Esophagus squamous epithelium (tissue), 5 donors: ENCODE data around the gene TANGO6. TPM values are rescaled to one million over a fixed set of nuclear protein-coding genes. Genes with fewer than 3 reads are reported as not detected.

Experiments used
- DNase-seq: peaks from one replicate; lab custom pipeline; 2025; lab: John Stamatoyannopoulos, UW
- H3K27ac ChIP-seq, 4 donors: fragments of 200-600 bp; sonication (generic); one replicate each; pipeline ENCODE4 v1.5.1; 2016 to 2019; ENCODE audit warnings: mild to moderate bottlenecking in 1 of 4
- H3K27me3 ChIP-seq, 4 donors: fragments of 200-600 bp; sonication (generic); 1 replicate in 3 of 4; 2 replicates in 1 of 4; pipeline versions ENCODE4 v1.5.1 to v1.6.0; 2017 to 2021; ENCODE audit warnings: antibody characterized with exemption in 1 of 4
- H3K36me3 ChIP-seq, 3 donors: fragments of 200-600 bp; sonication (generic); one replicate each; pipeline ENCODE4 v1.5.1; 2016 to 2019
- H3K4me1 ChIP-seq, 3 donors: fragments of 200-600 bp; sonication (generic); one replicate each; pipeline ENCODE4 v1.5.1; 2017 to 2019
- H3K4me3 ChIP-seq, 4 donors: fragments of 200-600 bp; sonication (generic); 1 replicate in 3 of 4; 2 replicates in 1 of 4; pipeline ENCODE4 v1.5.1; 2016 to 2019; ENCODE audit warnings: mild to moderate bottlenecking in 2 of 4, moderate library complexity in 1 of 4
- H3K9me3 ChIP-seq, 3 donors: fragments of 200-600 bp; sonication (generic); one replicate each; pipeline ENCODE4 v1.5.1; 2016 to 2019
- CTCF ChIP-seq, 6 experiments: fragments of 450-650 bp in 4 of 6; fragments of 200-600 bp in 2 of 6; sonication (generic) in 2 of 6; IDR thresholded peaks; one replicate each; pipeline ENCODE4 v1.5.1; 2016 to 2019; ENCODE audit warnings: antibody characterized with exemption in 6 of 6, mild to moderate bottlenecking in 4 of 6, moderate library complexity in 4 of 6
- POLR2A ChIP-seq, 4 donors: fragments of 450-650 bp; IDR thresholded peaks; one replicate each; pipeline ENCODE4 v1.6.1; 2017; ENCODE audit warnings: antibody characterized with exemption in 4 of 4, mild to moderate bottlenecking in 4 of 4, moderate library complexity in 3 of 4
- WGBS, 2 donors: methylation state at CpG; one replicate each; pipeline ENCODE4 v1.1.5; 2018; 5-methylcytosine and 5-hydroxymethylcytosine counted together
- intact Hi-C: fragments of 100-400 bp; cut with DNase I; formaldehyde crosslinking; loops from one replicate; pipeline ENCODE4 v1.15.0; 2022
- total RNA-seq, 4 donors: library from RNA; depleted of rRNA; stranded (reverse); fragments of >200 nt; gene quantifications; one replicate each; pipeline ENCODE4 v1.1.0, GENCODE V29; 2016
- donor health status: DM: yes; HTN: yes; CAD: no.

Gene TANGO6
- total RNA-seq, 4 donors from 2014 or later = 5.5 to 15.8 (median 10.1) TPM

GRCh38 chr16:69033151-69033949, 190.0 kb downstream of the TANGO6 start:
- Histone ChIP-seq H3K36me3 (no peaks in the 10 kb centered on the region), H3K27me3 (no peaks in the 10 kb centered on the region), H3K9me3 (no peaks in the 10 kb centered on the region), H3K4me3 (no peak overlapping the region), H3K27ac (no peak overlapping the region), H3K4me1 (peaks cover 0 to 31% (median 10%) of the 10 kb centered on the region in 3 donors)
- no peak for TF ChIP-seq POLR2A (IDR thresholded peaks at IDR 0.05)
- TF ChIP-seq CTCF (IDR thresholded peaks at IDR 0.05) = no peak
- intact Hi-C loops = no loop called here
- no peak for DNase-seq
- WGBS, 2 donors = 93 to 96% methylated on average over 6 to 8 of the region's 8 CpGs

GRCh38 chr16:69035375-69035774, 192.0 kb downstream of the TANGO6 start:
- peaks cover 0 to 4% (median 0%) of the 10 kb centered on the region in 3 donors for H3K36me3 ChIP-seq
- no peak for TF ChIP-seq CTCF (IDR thresholded peaks at IDR 0.05)
- no peak for TF ChIP-seq POLR2A (IDR thresholded peaks at IDR 0.05)
- no peak for DNase-seq
- peaks cover 4 to 51% (median 20%) of the 10 kb centered on the region in 3 donors for H3K4me1 ChIP-seq
- no peak overlapping the region for H3K4me3 ChIP-seq
- H3K9me3 ChIP-seq = no peaks in the 10 kb centered on the region
- intact Hi-C loops = no loop called here
- H3K27me3 ChIP-seq = no peaks in the 10 kb centered on the region
- H3K27ac ChIP-seq = peak overlapping the region in 1 of 4 donors; percentile 52

GRCh38 chr16:69036399-69037091, 193.2 kb downstream of the TANGO6 start:
- H3K4me1 ChIP-seq = peaks cover 4 to 62% (median 24%) of the 10 kb centered on the region in 3 donors
- H3K9me3 ChIP-seq = peaks cover 0 to 4% (median 0%) of the 10 kb centered on the region in 3 donors
- TF ChIP-seq CTCF (IDR thresholded peaks at IDR 0.05) = no peak
- no peak for TF ChIP-seq POLR2A (IDR thresholded peaks at IDR 0.05)
- peaks cover 0 to 16% (median 0%) of the 10 kb centered on the region in 3 donors for H3K36me3 ChIP-seq
- H3K4me3 ChIP-seq = no peak overlapping the region
- H3K27me3 ChIP-seq = no peaks in the 10 kb centered on the region
- intact Hi-C loops = no loop called here
- no peak for DNase-seq
- H3K27ac ChIP-seq = peak overlapping the region in 3 of 4 donors; percentile 52 to 87 (median 61)
- 59 to 62% methylated on average over 9 to 12 of the region's 12 CpGs for WGBS, 2 donors

GRCh38 chr16:69037373-69038160, 194.2 kb downstream of the TANGO6 start:
- Histone ChIP-seq H3K27me3 (no peaks in the 10 kb centered on the region), H3K36me3 (peaks cover 0 to 26% (median 0%) of the 10 kb centered on the region in 3 donors), H3K27ac (peak overlapping the region; percentile 30 to 87 (median 56)), H3K9me3 (peaks cover 0 to 12% (median 0%) of the 10 kb centered on the region in 3 donors), H3K4me1 (peaks cover 4 to 57% (median 24%) of the 10 kb centered on the region in 3 donors), H3K4me3 (no peak overlapping the region)
- no peak for DNase-seq
- TF ChIP-seq CTCF (IDR thresholded peaks at IDR 0.05) (no peak), POLR2A (IDR thresholded peaks at IDR 0.05) (no peak)
- intact Hi-C loops = no loop called here
- WGBS, 2 donors = 63 to 67% methylated on average over 6 of the region's 6 CpGs
